GM12878 (cell line): Measurements from ENCODE around the gene MNT. TPM values are rescaled to one million over a fixed set of nuclear protein-coding genes. Genes with fewer than 3 reads are reported as not detected.

Experiments used
- ATAC-seq: fragments of 200-7000 bp; cut with Tn5 transposase; 3 replicates; pipeline ENCODE4 v1.9.1; 2020; ENCODE audit warnings: mild to moderate bottlenecking, moderate library complexity
- BruUV-seq: library from RNA; stranded (reverse); fragments of 400-500 nt; replicated peaks from 2 replicates; lab custom pipeline; 2021; lab: Mats Ljungman, UMichigan
- CTCF ChIA-PET: fragments of 300-600 bp; sonication (Branson Sonifier 250); formaldehyde crosslinking; extraction: SDS; loops from one replicate; lab custom pipeline; 2021; ENCODE audit warnings: inconsistent platforms; lab: Yijun Ruan, JAX
- POLR2A ChIA-PET: fragments of 350-600 bp; formaldehyde crosslinking; extraction: SDS; loops from one replicate; lab custom pipeline; 2021; ENCODE audit warnings: inconsistent platforms; lab: Charles Lee
- RAD21 ChIA-PET: fragments of 300-600 bp; sonication (Branson Sonifier 250); formaldehyde crosslinking; loops from one replicate; lab custom pipeline; 2023; ENCODE audit warnings: antibody characterized with exemption; ENCODE audit not compliant: unreplicated experiment; lab: Charles Lee
- SMC1A ChIA-PET: fragments of 300-600 bp; sonication (Branson Sonifier 250); formaldehyde crosslinking; loops from one replicate; lab custom pipeline; 2023; ENCODE audit not compliant: unreplicated experiment, uncharacterized antibody; lab: Charles Lee
- DNase-seq: peaks from one replicate; pipeline ENCODE4 v3.0.0-alpha.2; 2011; ENCODE audit warnings: low read depth, low spot score
- FAIRE-seq: peaks from 3 replicates; lab custom pipeline; 2011; peaks lifted over from hg19 to GRCh38; lab: Jason Lieb, UNC
- H2AFZ ChIP-seq: 2 replicates; pipeline ENCODE4 v1.6.0; 2011; ENCODE audit warnings: low read depth, low read length, control low read depth; ENCODE audit not compliant: control insufficient read depth
- H3K27ac ChIP-seq: 2 replicates; pipeline ENCODE4 v1.5.1; 2011; ENCODE audit warnings: control low read depth; ENCODE audit not compliant: control insufficient read depth, insufficient read depth
- H3K27me3 ChIP-seq, 2 experiments: replicated peaks in 1 of 2; 2 replicates each; pipeline versions ENCODE4 v1.6.0 to v1.6.1; 2011; ENCODE audit warnings: low read length in 1 of 2; ENCODE audit not compliant: control insufficient read depth in 2 of 2, insufficient read depth in 2 of 2
- H3K36me3 ChIP-seq, 2 experiments: 2 replicates each; pipeline ENCODE4 v1.5.1; 2011; ENCODE audit warnings: low read length in 1 of 2; ENCODE audit not compliant: control insufficient read depth in 2 of 2, insufficient read depth in 2 of 2
- H3K4me1 ChIP-seq: 2 replicates; pipeline ENCODE4 v1.6.1; 2011; ENCODE audit warnings: mild to moderate bottlenecking, low read length, moderate library complexity, mixed read lengths; ENCODE audit not compliant: control insufficient read depth, insufficient read depth
- H3K4me2 ChIP-seq: 2 replicates; pipeline ENCODE4 v1.6.0; 2011; ENCODE audit warnings: control low read depth; ENCODE audit not compliant: control insufficient read depth, insufficient read depth
- H3K4me3 ChIP-seq: fragments of 200-600 bp; sonication (generic); 2 replicates; pipeline ENCODE4 v1.5.1; 2016
- H3K79me2 ChIP-seq: 2 replicates; pipeline ENCODE4 v1.6.0; 2011; ENCODE audit warnings: low read length; ENCODE audit not compliant: control insufficient read depth, insufficient read depth
- H3K9ac ChIP-seq: 2 replicates; pipeline ENCODE4 v1.8.0; 2011; ENCODE audit warnings: low read length, control low read depth, mixed read lengths; ENCODE audit not compliant: control insufficient read depth, insufficient read depth
- H3K9me3 ChIP-seq: replicated peaks from 3 replicates; pipeline ENCODE4 v1.5.1; 2011; ENCODE audit warnings: mild to moderate bottlenecking, low read length; ENCODE audit not compliant: control insufficient read depth, insufficient read depth
- H4K20me1 ChIP-seq: 2 replicates; pipeline ENCODE4 v1.6.0; 2011; ENCODE audit not compliant: control insufficient read depth, insufficient read depth
- ATF2 ChIP-seq: IDR thresholded peaks from 2 replicates; pipeline ENCODE4 v1.6.1; 2012; ENCODE audit warnings: low read length, inconsistent platforms
- CBFB ChIP-seq: IDR thresholded peaks from 2 replicates; pipeline ENCODE4 v1.6.1; 2016; ENCODE audit warnings: antibody characterized with exemption, low read depth
- CHD1 ChIP-seq: IDR thresholded peaks from 2 replicates; pipeline ENCODE4 v1.6.1; 2012; ENCODE audit warnings: low read depth, low read length, improper control_type of control experiment
- FOXM1 ChIP-seq: IDR thresholded peaks from 2 replicates; pipeline ENCODE4 v1.6.1; 2012; ENCODE audit warnings: low read depth, mild to moderate bottlenecking, inconsistent platforms, low read length, moderate library complexity
- JUND ChIP-seq: IDR thresholded peaks from 2 replicates; pipeline ENCODE4 v1.6.1; 2012; ENCODE audit warnings: low read depth, mild to moderate bottlenecking, low read length, improper control_type of control experiment, moderate library complexity
- MAX ChIP-seq: IDR thresholded peaks from 2 replicates; pipeline ENCODE4 v1.6.1; 2012; ENCODE audit warnings: low read depth, low read length, improper control_type of control experiment
- MLLT1 ChIP-seq: fragments of 450-650 bp; IDR thresholded peaks from 2 replicates; pipeline ENCODE4 v1.6.1; 2016; ENCODE audit warnings: mild to moderate bottlenecking
- NR2F1 ChIP-seq: fragments of 450-650 bp; conservative IDR thresholded peaks from 2 replicates; pipeline ENCODE4 v1.6.1; 2017; ENCODE audit warnings: mild to moderate bottlenecking
- PAX8 ChIP-seq: fragments of 450-650 bp; IDR thresholded peaks from 2 replicates; pipeline ENCODE4 v1.6.1; 2017; ENCODE audit warnings: mild to moderate bottlenecking, moderate library complexity
- POLR2AphosphoS5 ChIP-seq: IDR thresholded peaks from 2 replicates; pipeline ENCODE4 v1.6.1; 2011; ENCODE audit warnings: mild to moderate bottlenecking, low read length, inconsistent platforms
- SKIL ChIP-seq: fragments of 450-650 bp; IDR thresholded peaks from 2 replicates; pipeline ENCODE4 v1.6.1; 2017; ENCODE audit warnings: mild to moderate bottlenecking, low read depth, inconsistent platforms; ENCODE audit not compliant: poor library complexity, severe bottlenecking
- TARDBP ChIP-seq: IDR thresholded peaks from 2 replicates; pipeline ENCODE4 v1.6.1; 2016; ENCODE audit warnings: borderline replicate concordance
- USF2 ChIP-seq: IDR thresholded peaks from 2 replicates; pipeline ENCODE4 v1.6.1; 2011; ENCODE audit warnings: low read depth, low read length, improper control_type of control experiment, borderline replicate concordance
- WRNIP1 ChIP-seq: IDR thresholded peaks from 2 replicates; pipeline ENCODE4 v1.6.1; 2011; ENCODE audit warnings: low read depth, low read length, improper control_type of control experiment, borderline replicate concordance
- ZNF207 ChIP-seq: fragments of 450-650 bp; IDR thresholded peaks from 2 replicates; pipeline ENCODE4 v1.6.1; 2014; ENCODE audit warnings: antibody characterized with exemption, mild to moderate bottlenecking, borderline replicate concordance
- ZNF24 ChIP-seq: fragments of 450-650 bp; IDR thresholded peaks from 2 replicates; pipeline ENCODE4 v1.6.1; 2017; ENCODE audit warnings: antibody characterized with exemption, mild to moderate bottlenecking
- whole genome bisulfite sequencing: methylation state at CpG from one replicate; pipeline ENCODE4 v1.1.6; 2016; ENCODE audit warnings: low lambda C conversion rate; ENCODE audit not compliant: insufficient replicate concordance, insufficient coverage; ENCODE audit errors: missing lambda C conversion rate; 5-methylcytosine and 5-hydroxymethylcytosine counted together
- in situ Hi-C: fragments of 300-500 bp; cut with MboI; formaldehyde crosslinking; loops from 9 replicates; pipeline ENCODE4 v1.14.3; 2018; ENCODE audit warnings: mixed read lengths
- intact Hi-C: fragments of 100-400 bp; cut with micrococcal nuclease; formaldehyde crosslinking; loops from one replicate; pipeline ENCODE4 v1.14.2; 2022; ENCODE audit not compliant: unreplicated experiment
- polyA plus RNA-seq, 11 experiments: library from polyadenylated mRNA; depleted of rRNA in 4 of 11; unstranded in 6 of 11; stranded (reverse) in 5 of 11; fragments of >200 nt; fragmentation: Nextera tagmentation in 4 of 11; fragmentation: Illumina TruSeq in 1 of 11; extraction: Ambion mirVana in 4 of 11; extraction: Trizol in 1 of 11; gene quantifications; 1 replicate in 1 of 11; 2 replicates in 10 of 11; pipeline versions ENCODE4 v1.2.1 to v1.2.3, GENCODE V29; 2011 to 2016; ENCODE audit warnings: inconsistent platforms in 2 of 11, missing spikeins in 2 of 11, low read depth in 1 of 11
- total RNA-seq, 4 experiments: library from RNA; depleted of rRNA in 3 of 4; stranded (reverse); fragments of >200 nt in 3 of 4; fragmentation: Illumina TruSeq in 1 of 4; extraction: Trizol in 1 of 4; gene quantifications; 2 replicates each; pipeline versions ENCODE4 v1.2.1 to v1.2.3, GENCODE V29; 2013 to 2021

Gene MNT
- total and polyA plus RNA-seq, 10 of the 15 experiments (the other 5 are each of a cell fraction or from before 2014, with no cell fraction given) = 0.31 to 15.9 (median 3.8) TPM

GRCh38 chr17:2392252-2393173, 8.3 kb downstream of the MNT start:
- in situ Hi-C loops = no loop called here
- POLR2A ChIA-PET = interaction anchor here (0.6 to 3.3 kb wide), 8 partner anchors 10 to 709 kb away, joined by 3 to 16 read pairs (median 4); no protein-coding TSS in a partner anchor
- H3K36me3 ChIP-seq = peaks cover 1 to 4% of the 10 kb centered on the region in 2 experiments; a peak in 2 of 4 replicates
- SMC1A ChIA-PET = interaction anchor here (0.7 to 3.0 kb wide), 7 partner anchors 10 to 148 kb away, joined by 3 to 34 read pairs (median 5); partner anchors contain the start of gene TSR1
- peak overlapping the region; percentile 77 for H3K9ac ChIP-seq
- peaks cover 27% of the 10 kb centered on the region for H3K4me1 ChIP-seq
- H3K4me3 ChIP-seq = peak overlapping the region; percentile 78
- DNase-seq (peak; percentile 60), FAIRE-seq (peak; percentile 96), ATAC-seq (peak; percentile 68)
- peak overlapping the region; percentile 86 for H3K27ac ChIP-seq
- intact Hi-C loops = loop anchor here (1.0 to 2.0 kb wide), 2 partner anchors 9 to 318 kb away; partner anchors contain the start of genes CLUH and MNT
- WGBS = 2% methylated on average over 68 of the region's 83 CpGs
- H2AFZ ChIP-seq = peak overlapping the region; percentile 79
- H3K79me2 ChIP-seq = peaks cover 8% of the 10 kb centered on the region
- H3K4me2 ChIP-seq = peak overlapping the region; percentile 46
- no peaks in the 10 kb centered on the region for H3K9me3 ChIP-seq
- H3K27me3 ChIP-seq = no peaks in the 10 kb centered on the region
- BruUV-seq = TSS peak; percentile 52
- RAD21 ChIA-PET = interaction anchor here (0.6 to 3.8 kb wide), 5 partner anchors 10 to 89 kb away, joined by 3 to 50 read pairs (median 24); partner anchors contain the start of genes SMG6 and SRR
- H4K20me1 ChIP-seq = no peaks in the 10 kb centered on the region
- CTCF ChIA-PET = interaction anchor here (1.3 to 4.7 kb wide), 5 partner anchors 9 to 40 kb away, joined by 3 to 73 read pairs (median 9); no protein-coding TSS in a partner anchor
- TF ChIP-seq MAX (peak; percentile 76; the same call in 1 of the 2 replicates), ZNF24 (no peak), NR2F1 (peak; percentile 84), ATF2 (no peak), CHD1 (no peak), CBFB (no peak), ZNF207 (0 out of 2 replicates have a peak, but pooled peaks have one; percentile 27), MLLT1 (no peak), SKIL (no peak), WRNIP1 (no peak), USF2 (no peak), TARDBP (no peak), PAX8 (no peak), JUND (no peak), POLR2AphosphoS5 (peak; percentile 40; the same call in 1 of the 2 replicates), FOXM1 (no peak)
